WERI-Rb-1 (cell line): Measurements from ENCODE around the gene NLRP14.

ENCODE experiments used
- DNase-seq: peaks from one replicate; pipeline ENCODE4 v3.0.0-alpha.2; 2020
- H3K27ac ChIP-seq: fragments of 250-450 bp; sonication (Bioruptor Pico); 2 replicates; pipeline ENCODE4 v1.5.1; 2020; ENCODE audit warnings: mild to moderate bottlenecking, moderate library complexity
- H3K27me3 ChIP-seq: fragments of 250-450 bp; sonication (Bioruptor Pico); 2 replicates; pipeline ENCODE4 v1.5.1; 2021; ENCODE audit warnings: mild to moderate bottlenecking, low read depth, moderate library complexity; ENCODE audit not compliant: insufficient read depth, severe bottlenecking
- H3K36me3 ChIP-seq: fragments of 250-450 bp; sonication (Bioruptor Pico); 2 replicates; pipeline ENCODE4 v1.5.1; 2020; ENCODE audit warnings: mild to moderate bottlenecking, moderate library complexity
- H3K4me3 ChIP-seq: 2 replicates; pipeline ENCODE4 v1.5.1; 2011; ENCODE audit warnings: low read depth, mild to moderate bottlenecking, control low read depth, low read length
- H3K9me3 ChIP-seq: fragments of 250-450 bp; sonication (Bioruptor Pico); 2 replicates; pipeline ENCODE4 v1.5.1; 2021; ENCODE audit warnings: mild to moderate bottlenecking, moderate library complexity; ENCODE audit not compliant: severe bottlenecking
- CTCF ChIP-seq: IDR thresholded peaks from 2 replicates; pipeline ENCODE4 v1.5.1; 2011; ENCODE audit warnings: low read depth, mild to moderate bottlenecking, control low read depth, inconsistent platforms, low read length

Gene NLRP14

GRCh38 chr11:7057641-7058040 is 37.4 kb downstream of the NLRP14 start:
- H3K27ac ChIP-seq: no peak overlapping the region
- H3K27me3 ChIP-seq: no peaks in the 10 kb centered on the region
- no peak for DNase-seq
- H3K36me3 ChIP-seq: no peaks in the 10 kb centered on the region
- no peak for TF ChIP-seq CTCF
- H3K9me3 ChIP-seq: no peaks in the 10 kb centered on the region
- no peak overlapping the region for H3K4me3 ChIP-seq

GRCh38 chr11:7060868-7061267 is 40.6 kb downstream of the NLRP14 start:
- Histone ChIP-seq H3K4me3 (no peak overlapping the region), H3K36me3 (no peaks in the 10 kb centered on the region), H3K9me3 (no peaks in the 10 kb centered on the region), H3K27me3 (no peaks in the 10 kb centered on the region), H3K27ac (no peak overlapping the region)
- DNase-seq: no peak
- TF ChIP-seq CTCF: no peak

- no peak for DNase-seq
- no peak for TF ChIP-seq CTCF
- Histone ChIP-seq H3K4me3 (no peak overlapping the region), H3K27me3 (no peaks in the 10 kb centered on the region), H3K36me3 (no peaks in the 10 kb centered on the region), H3K27ac (no peak overlapping the region), H3K9me3 (no peaks in the 10 kb centered on the region)
Observed at GRCh38 chr11:7062534-7062933, 42.3 kb downstream of the NLRP14 start.

- no peak overlapping the region for H3K4me3 ChIP-seq
- H3K9me3 ChIP-seq: no peaks in the 10 kb centered on the region
- no peak overlapping the region for H3K27ac ChIP-seq
- DNase-seq: no peak
- no peak for TF ChIP-seq CTCF
- H3K36me3 ChIP-seq: no peaks in the 10 kb centered on the region
- H3K27me3 ChIP-seq: peaks cover 7% of the 10 kb centered on the region
Observed at GRCh38 chr11:7072401-7073028, 52.2 kb downstream of the NLRP14 start.

- TF ChIP-seq CTCF: no peak
- Histone ChIP-seq H3K27me3 (peaks cover 26% of the 10 kb centered on the region), H3K9me3 (peaks cover 5% of the 10 kb centered on the region), H3K27ac (no peak overlapping the region), H3K4me3 (no peak overlapping the region), H3K36me3 (no peaks in the 10 kb centered on the region)
- no peak for DNase-seq
Observed at GRCh38 chr11:7077101-7077500, 56.8 kb downstream of the NLRP14 start.

GRCh38 chr11:7079545-7080135 is 59.4 kb downstream of the NLRP14 start:
- H3K4me3 ChIP-seq: no peak overlapping the region
- no peaks in the 10 kb centered on the region for H3K36me3 ChIP-seq
- H3K27me3 ChIP-seq: peaks cover 35% of the 10 kb centered on the region
- DNase-seq: no peak
- TF ChIP-seq CTCF: no peak
- peaks cover 5% of the 10 kb centered on the region for H3K9me3 ChIP-seq
- no peak overlapping the region for H3K27ac ChIP-seq
